ENCODE results near the gene TEX52. TPM values are rescaled to one million over a fixed set of nuclear protein-coding genes. Genes with fewer than 3 reads are reported as not detected.

TEX52 gene
- total and polyA plus RNA-seq, 2 of the 8 experiments (the other 6 are each of a cell fraction or from before 2014, with no cell fraction given), result not detected

DNA sequence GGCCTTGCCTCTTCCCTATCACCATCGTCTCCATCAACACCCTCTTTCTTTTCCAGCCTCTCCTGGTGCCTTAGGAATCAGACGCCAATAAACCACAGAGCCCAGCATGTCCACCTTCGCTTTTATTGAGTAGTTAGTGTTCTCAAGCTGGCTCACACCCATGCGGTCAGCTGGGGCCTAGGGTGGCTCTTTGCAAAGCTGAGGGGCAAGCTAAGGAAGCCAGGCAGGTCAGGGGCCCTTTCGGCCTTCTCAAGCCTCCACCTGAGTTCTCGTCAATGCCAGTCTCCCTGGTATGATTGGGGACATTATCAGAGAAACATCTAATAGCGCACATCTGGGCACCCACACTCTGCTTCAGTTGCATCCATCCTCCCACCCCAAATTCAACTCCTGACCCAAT lies 737 bp upstream of the TEX52 start:
- H4K20me1 ChIP-seq (replicated peaks in 1 of 2; ENCODE audit: control insufficient read depth in 1 of 2, insufficient read depth in 2 of 2, low read length in 2 of 2), result peaks cover 3 to 5% of the 10 kb centered on the region in 2 experiments
- H3K4me3 ChIP-seq (ENCODE audit: extremely low read depth in 1 of 4, insufficient read depth in 2 of 4, low read depth in 3 of 4, low read length in 4 of 4), result no peak overlapping the region
- H2BK20ac ChIP-seq (ENCODE audit: low read length), result no peak overlapping the region
- no peaks in the 10 kb centered on the region for H3K23me2 ChIP-seq (ENCODE audit: low read depth, low read length)
- DNase-seq (ENCODE audit: low read depth in 1 of 2, low spot score in 2 of 2) (no peak), FAIRE-seq (no peak)
- POLR2A ChIA-PET (ENCODE audit: partially characterized antibody), result interaction anchor here (0.8 to 3.8 kb wide), 15 partner anchors 10 to 181 kb away, joined by 3 to 31 read pairs (median 5); partner anchors contain the start of genes FOXM1, NRIP2 and RHNO1
- TF ChIP-seq POLR2AphosphoS5 (IDR thresholded peaks at IDR 0.05; ENCODE audit: low read depth, low read length) (peak; percentile 22; the same call in 1 of the 2 replicates), ASH2L (IDR thresholded peaks at IDR 0.05; ENCODE audit: low read length) (no peak)
- H3K27ac ChIP-seq (ENCODE audit: low read depth, low read length), result no peak overlapping the region
- no peak overlapping the region; the same call in 1 of the 2 replicates for H2AK5ac ChIP-seq (ENCODE audit: low read depth, low read length)
- H3K79me2 ChIP-seq (ENCODE audit: control insufficient read depth in 1 of 2, insufficient read depth in 2 of 2, low read length in 2 of 2), result no peaks in the 10 kb centered on the region
- H3K23ac ChIP-seq (ENCODE audit: insufficient read length), result no peak overlapping the region
- peak overlapping the region in 2 of 4 experiments; percentile 25 to 38; a peak in 1 of 7 replicates for H3K9ac ChIP-seq (replicated peaks in 1 of 4; ENCODE audit: extremely low read depth in 1 of 4, low read depth in 3 of 4, low read length in 3 of 4)
- CTCF ChIA-PET (ENCODE audit: partially characterized antibody), result interaction anchor here (0.7 to 6.5 kb wide), 12 partner anchors 8 to 184 kb away, joined by 3 to 84 read pairs (median 4); no protein-coding TSS in a partner anchor
- no peak overlapping the region for H2AFZ ChIP-seq (ENCODE audit: low read length)
- peaks cover 0 to 6% (median under 1%) of the 10 kb centered on the region in 4 experiments; a peak in 4 of 7 replicates for H3K4me1 ChIP-seq (replicated peaks in 1 of 4; ENCODE audit: control insufficient read depth in 3 of 4, insufficient read depth in 4 of 4, low read length in 3 of 4)
- H3K4me2 ChIP-seq (ENCODE audit: insufficient read depth in 1 of 2, low read depth in 2 of 2, low read length in 2 of 2), result no peak overlapping the region
- 83% methylated on average over 7 of the region's 7 CpGs; no CpG with 5 or more reads in 1 of the 2 experiments for WGBS, 2 experiments (ENCODE audit: extremely low coverage in 1 of 2, insufficient coverage in 1 of 2, insufficient read length in 1 of 2, insufficient replicate concordance in 2 of 2, low coverage in 1 of 2, low lambda C conversion rate in 2 of 2, missing lambda C conversion rate in 1 of 2)
- no peak overlapping the region for H4K91ac ChIP-seq (replicated peaks; ENCODE audit: insufficient read length, low read length)
- H3K4ac ChIP-seq (replicated peaks; ENCODE audit: insufficient read length, low read depth, low read length), result no peak overlapping the region
- H2BK120ac ChIP-seq (replicated peaks; ENCODE audit: low read depth, low read length), result no peak overlapping the region
- no peak overlapping the region for H4K8ac ChIP-seq (ENCODE audit: extremely low read depth, insufficient read depth, low read length)
- no peak overlapping the region for H3K56ac ChIP-seq (replicated peaks; ENCODE audit: insufficient read length, low read depth, low read length)
- no peaks in the 10 kb centered on the region for H3K27me3 ChIP-seq (replicated peaks in 1 of 4; ENCODE audit: control insufficient read depth in 3 of 4, extremely low read depth in 1 of 4, insufficient read depth in 3 of 4, low read length in 3 of 4)
- no peak overlapping the region for H4K5ac ChIP-seq (ENCODE audit: insufficient read length, low read depth, low read length)
- no peaks in the 10 kb centered on the region for H3K79me1 ChIP-seq (ENCODE audit: low read depth, low read length)
- H2BK15ac ChIP-seq (ENCODE audit: low read length), result no peak overlapping the region
- H2BK12ac ChIP-seq (ENCODE audit: low read depth, low read length), result no peak overlapping the region
- H2BK5ac ChIP-seq (ENCODE audit: low read depth, low read length), result no peak overlapping the region
- no peaks in the 10 kb centered on the region for H3K9me3 ChIP-seq (ENCODE audit: insufficient read depth in 2 of 2, low read depth in 1 of 2, low read length in 1 of 2)
- H3K36me3 ChIP-seq (ENCODE audit: control insufficient read depth in 2 of 4, insufficient read depth in 4 of 4, low read length in 3 of 4), result peaks cover 0 to 34% (median 17%) of the 10 kb centered on the region in 4 experiments; a peak in 4 of 8 replicates
- H3K14ac ChIP-seq (ENCODE audit: insufficient read length), result no peak overlapping the region
- H3K18ac ChIP-seq (ENCODE audit: extremely low read depth, low read length), result no peak overlapping the region
